ENCODE results near the gene DCAF7. TPM values are rescaled to one million over a fixed set of nuclear protein-coding genes. Genes with fewer than 3 reads are reported as not detected.

Gene DCAF7
- total and polyA plus RNA-seq, 8 donors = 11.6 to 45.5 (median 17.4) TPM

- intact Hi-C loops (cut with DNase I; ENCODE audit: low total_unique reads) = loop anchor here (5.0 kb wide), 1 partner anchor 184 kb away; no protein-coding TSS in a partner anchor
- no peak for DNase-seq
- Histone ChIP-seq H3K36me3 (peaks cover 29 to 55% (median 53%) of the 10 kb centered on the region in 4 donors), H3K27me3 (no peaks in the 10 kb centered on the region), H3K4me1 (peaks cover 0 to 6% (median 0%) of the 10 kb centered on the region in 4 donors), H3K27ac (no peak overlapping the region), H3K9me3 (no peaks in the 10 kb centered on the region), H3K4me3 (no peak overlapping the region)
- WGBS, 5 donors = 92 to 95% (median 93%) methylated on average over 10 of the region's 10 CpGs
- TF ChIP-seq EP300 (IDR thresholded peaks at IDR 0.05) (no peak), CTCF (IDR thresholded peaks at IDR 0.05) (no peak), POLR2A (IDR thresholded peaks at IDR 0.05) (no peak), POLR2AphosphoS5 (IDR thresholded peaks at IDR 0.05) (no peak)
Observed at GRCh38 chr17:63610854-63611253, 60.6 kb downstream of the DCAF7 start.

GRCh38 chr17:63611354-63611753, 61.1 kb downstream of the DCAF7 start:
- no peaks in the 10 kb centered on the region for H3K27me3 ChIP-seq
- no peak overlapping the region for H3K27ac ChIP-seq
- no peaks in the 10 kb centered on the region for H3K9me3 ChIP-seq
- H3K4me1 ChIP-seq = peaks cover 0 to 6% (median 0%) of the 10 kb centered on the region in 4 donors
- 75 to 88% (median 83%) methylated on average over 3 of the region's 3 CpGs for WGBS, 5 donors
- peaks cover 24 to 50% (median 48%) of the 10 kb centered on the region in 4 donors for H3K36me3 ChIP-seq
- no peak for DNase-seq
- no peak for TF ChIP-seq POLR2AphosphoS5 (IDR thresholded peaks at IDR 0.05)
- no peak for TF ChIP-seq CTCF (IDR thresholded peaks at IDR 0.05)
- TF ChIP-seq EP300 (IDR thresholded peaks at IDR 0.05) = no peak
- no peak for TF ChIP-seq POLR2A (IDR thresholded peaks at IDR 0.05)
- H3K4me3 ChIP-seq = no peak overlapping the region
- intact Hi-C loops (cut with DNase I; ENCODE audit: low total_unique reads) = loop anchor here (5.0 kb wide), 1 partner anchor 184 kb away; no protein-coding TSS in a partner anchor

- Histone ChIP-seq H3K4me3 (no peak overlapping the region), H3K36me3 (peaks cover 1 to 27% (median 25%) of the 10 kb centered on the region in 4 donors), H3K9me3 (no peaks in the 10 kb centered on the region), H3K4me1 (peaks cover 0 to 6% (median 0%) of the 10 kb centered on the region in 4 donors), H3K27me3 (no peaks in the 10 kb centered on the region), H3K27ac (no peak overlapping the region)
- DNase-seq = no peak
- intact Hi-C loops (cut with DNase I; ENCODE audit: low total_unique reads) = loop anchor here (5.0 kb wide), 1 partner anchor 186 kb away; no protein-coding TSS in a partner anchor
- WGBS, 5 donors = 86 to 93% (median 88%) methylated on average over 2 of the region's 2 CpGs
- TF ChIP-seq POLR2AphosphoS5 (IDR thresholded peaks at IDR 0.05) (no peak), POLR2A (IDR thresholded peaks at IDR 0.05) (no peak), EP300 (IDR thresholded peaks at IDR 0.05) (no peak), CTCF (IDR thresholded peaks at IDR 0.05) (no peak)
Observed at GRCh38 chr17:63613663-63614062, 63.4 kb downstream of the DCAF7 start.

- Histone ChIP-seq H3K27ac (peak overlapping the region; percentile 79 to 92 (median 90)), H3K27me3 (no peaks in the 10 kb centered on the region), H3K9me3 (no peaks in the 10 kb centered on the region), H3K4me3 (peak overlapping the region; percentile 68 to 91 (median 72)), H3K36me3 (no peaks in the 10 kb centered on the region), H3K4me1 (peaks cover 20 to 38% (median 36%) of the 10 kb centered on the region in 4 donors)
- no peak for TF ChIP-seq CTCF (IDR thresholded peaks at IDR 0.05)
- TF ChIP-seq POLR2AphosphoS5 (IDR thresholded peaks at IDR 0.05) = no peak
- no peak for TF ChIP-seq EP300 (IDR thresholded peaks at IDR 0.05)
- TF ChIP-seq POLR2A (IDR thresholded peaks at IDR 0.05) = no peak
- 6 to 8% (median 6%) methylated on average over 10 of the region's 10 CpGs for WGBS, 5 donors
- no peak for DNase-seq
- intact Hi-C loops (cut with DNase I; ENCODE audit: low total_unique reads) = no loop called here
Observed at GRCh38 chr17:63621229-63621683, 71.0 kb downstream of the DCAF7 start.
